Neural cell (in vitro differentiated cells): Measurements from ENCODE around the gene ZDHHC7. TPM values are rescaled to one million over a fixed set of nuclear protein-coding genes. Genes with fewer than 3 reads are reported as not detected.

Experiments used
- H2AFZ ChIP-seq: fragments of 200-600, 300-800 bp; sonication (generic), shearing (Covaris generic); 2 replicates; pipeline ENCODE4 v1.6.0; 2014; ENCODE audit warnings: low read depth, mild to moderate bottlenecking, antibody characterized with exemption, low read length, moderate library complexity
- H3F3A ChIP-seq: fragments of 200-600 bp; shearing (Covaris generic); 2 replicates; pipeline ENCODE4 v1.6.1; 2016; ENCODE audit warnings: mild to moderate bottlenecking, moderate library complexity, mixed read lengths, antibody characterized with exemption, low read length; ENCODE audit not compliant: insufficient read depth, poor library complexity, severe bottlenecking
- H3K27ac ChIP-seq: fragments of 200-600, 300-800 bp; sonication (generic), shearing (Covaris generic); 2 replicates; pipeline ENCODE4 v1.5.1; 2014; ENCODE audit warnings: mild to moderate bottlenecking, low read length, moderate library complexity
- H3K27me3 ChIP-seq: fragments of 300-800, 200-600 bp; sonication (generic), shearing (Covaris generic); 2 replicates; pipeline ENCODE4 v1.6.0; 2014; ENCODE audit warnings: mild to moderate bottlenecking, low read depth, low read length, moderate library complexity; ENCODE audit not compliant: insufficient read depth
- H3K36me3 ChIP-seq: fragments of 300-800, 200-600 bp; sonication (generic), shearing (Covaris generic); 2 replicates; pipeline ENCODE4 v1.5.1; 2014; ENCODE audit warnings: mild to moderate bottlenecking, antibody characterized with exemption, low read length, moderate library complexity; ENCODE audit not compliant: insufficient read depth
- H3K4me2 ChIP-seq: fragments of 300-800, 200-600 bp; sonication (generic), shearing (Covaris generic); 2 replicates; pipeline ENCODE4 v1.6.0; 2014; ENCODE audit warnings: mild to moderate bottlenecking, low read length
- H3K4me3 ChIP-seq: fragments of 300-800, 200-600 bp; sonication (generic), shearing (Covaris generic); 2 replicates; pipeline ENCODE4 v1.5.1; 2014; ENCODE audit warnings: mild to moderate bottlenecking, low read length, moderate library complexity
- H3K79me2 ChIP-seq: fragments of 200-600 bp; shearing (Covaris generic); replicated peaks from 2 replicates; pipeline ENCODE4 v1.6.0; 2014; ENCODE audit warnings: mild to moderate bottlenecking, low read length, moderate library complexity; ENCODE audit not compliant: insufficient read depth
- H3K9ac ChIP-seq: fragments of 300-800, 200-600 bp; sonication (generic), shearing (Covaris generic); 2 replicates; pipeline ENCODE4 v1.6.1; 2016; ENCODE audit warnings: mild to moderate bottlenecking, low read length, mixed read lengths
- H3K9me2 ChIP-seq: fragments of 200-600 bp; shearing (Covaris generic); 2 replicates; pipeline ENCODE4 v1.6.1; 2016; ENCODE audit warnings: mild to moderate bottlenecking, low read length, mixed read lengths; ENCODE audit not compliant: insufficient read depth
- H3K9me3 ChIP-seq: fragments of 200-600, 300-800 bp; sonication (generic), shearing (Covaris generic); 2 replicates; pipeline ENCODE4 v1.6.1; 2016; ENCODE audit warnings: mild to moderate bottlenecking, mixed run types, low read length, moderate library complexity, mixed read lengths
- H4K20me1 ChIP-seq: fragments of 200-600 bp; shearing (Covaris generic); 2 replicates; pipeline ENCODE4 v1.6.1; 2016; ENCODE audit warnings: mild to moderate bottlenecking, mixed run types; ENCODE audit not compliant: insufficient read depth
- CTCF ChIP-seq: fragments of 450-650 bp; IDR thresholded peaks from 2 replicates; pipeline ENCODE4 v1.5.1; 2014; ENCODE audit warnings: antibody characterized with exemption, mild to moderate bottlenecking, moderate library complexity; ENCODE audit not compliant: poor library complexity, severe bottlenecking
- EP300 ChIP-seq: fragments of 450-650 bp; conservative IDR thresholded peaks from 2 replicates; pipeline ENCODE4 v1.6.1; 2014; ENCODE audit warnings: antibody characterized with exemption, mild to moderate bottlenecking, moderate library complexity; ENCODE audit not compliant: poor library complexity, severe bottlenecking
- EZH2 ChIP-seq: fragments of 200-600, 300-800 bp; shearing (Covaris generic), sonication (generic); IDR thresholded peaks from 2 replicates; pipeline ENCODE4 v1.6.1; 2014; ENCODE audit warnings: antibody characterized with exemption, low read length, borderline replicate concordance, mild to moderate bottlenecking; ENCODE audit not compliant: insufficient read depth, poor library complexity, severe bottlenecking
- MXI1 ChIP-seq: fragments of 450-650 bp; conservative IDR thresholded peaks from 2 replicates; pipeline ENCODE4 v1.6.1; 2014; ENCODE audit warnings: antibody characterized with exemption, mild to moderate bottlenecking; ENCODE audit not compliant: poor library complexity, severe bottlenecking
- POLR2AphosphoS5 ChIP-seq: IDR thresholded peaks from 2 replicates; pipeline ENCODE4 v1.6.1; 2012
- RAD21 ChIP-seq: fragments of 450-650 bp; conservative IDR thresholded peaks from 2 replicates; pipeline ENCODE4 v1.6.1; 2014; ENCODE audit warnings: antibody characterized with exemption, mild to moderate bottlenecking, moderate library complexity
- REST ChIP-seq: IDR thresholded peaks from 2 replicates; pipeline ENCODE4 v1.6.1; 2012; ENCODE audit warnings: borderline replicate concordance
- SMC3 ChIP-seq: fragments of 450-650 bp; conservative IDR thresholded peaks from 2 replicates; pipeline ENCODE4 v1.6.1; 2014; ENCODE audit warnings: antibody characterized with exemption, mild to moderate bottlenecking, moderate library complexity; ENCODE audit not compliant: poor library complexity
- TAF1 ChIP-seq: IDR thresholded peaks from 2 replicates; pipeline ENCODE4 v1.6.1; 2012; ENCODE audit warnings: low read depth
- polyA plus RNA-seq: library from polyadenylated mRNA; depleted of rRNA; stranded (reverse); fragments of >200 nt; gene quantifications from 2 replicates; pipeline ENCODE4 v1.2.3, GENCODE V29; 2014

The ZDHHC7 gene
- polyA plus RNA-seq, 1 donor from 2014 or later = 33.8 TPM

- Histone ChIP-seq H3K4me2 (no peak overlapping the region), H3K79me2 (no peaks in the 10 kb centered on the region), H3K36me3 (no peaks in the 10 kb centered on the region), H3K9me2 (no peaks in the 10 kb centered on the region), H3K9ac (no peak overlapping the region), H3K27me3 (no peaks in the 10 kb centered on the region), H3K9me3 (no peaks in the 10 kb centered on the region), H3K4me3 (no peak overlapping the region), H2AFZ (no peak overlapping the region), H3F3A (no peaks in the 10 kb centered on the region), H3K27ac (no peak overlapping the region), H4K20me1 (no peaks in the 10 kb centered on the region)
- no peak for TF ChIP-seq CTCF
- TF ChIP-seq RAD21 = no peak
- TF ChIP-seq MXI1 = no peak
- TF ChIP-seq POLR2AphosphoS5 = no peak
- no peak for TF ChIP-seq EZH2
- no peak for TF ChIP-seq REST
- no peak for TF ChIP-seq TAF1
- TF ChIP-seq EP300 = no peak
- TF ChIP-seq SMC3 = no peak
These were observed 15.7 kb downstream of the ZDHHC7 start for GRCh38 chr16:84995663-84996062.

- H3K4me2 ChIP-seq = no peak overlapping the region
- H3F3A ChIP-seq = no peaks in the 10 kb centered on the region
- no peaks in the 10 kb centered on the region for H3K27me3 ChIP-seq
- H2AFZ ChIP-seq = no peak overlapping the region
- no peaks in the 10 kb centered on the region for H3K9me2 ChIP-seq
- H3K27ac ChIP-seq = no peak overlapping the region
- H3K36me3 ChIP-seq = no peaks in the 10 kb centered on the region
- H3K9me3 ChIP-seq = no peaks in the 10 kb centered on the region
- H3K9ac ChIP-seq = no peak overlapping the region
- TF ChIP-seq RAD21 (no peak), SMC3 (no peak), REST (no peak), EZH2 (no peak), MXI1 (no peak), EP300 (no peak), POLR2AphosphoS5 (no peak), CTCF (no peak), TAF1 (no peak)
- no peaks in the 10 kb centered on the region for H4K20me1 ChIP-seq
- no peaks in the 10 kb centered on the region for H3K79me2 ChIP-seq
- H3K4me3 ChIP-seq = no peak overlapping the region
These were observed 17.4 kb downstream of the ZDHHC7 start for GRCh38 chr16:84993926-84994325.
